Kidney epithelial cell (primary cell): ENCODE data around the gene TSPAN31. TPM values are rescaled to one million over a fixed set of nuclear protein-coding genes. Genes with fewer than 3 reads are reported as not detected.
"Not testable (repeated sequence)": the region's sequence is repeated elsewhere in the genome, so short reads cannot be mapped to it uniquely, and the experiment has no call there.

Experiments
- DNase-seq: peaks from one replicate; pipeline ENCODE4 v3.0.0-alpha.2; 2010; ENCODE audit warnings: low read depth
- H3K27me3 ChIP-seq: 2 replicates; pipeline ENCODE4 v1.6.0; 2011; ENCODE audit warnings: low read length; ENCODE audit not compliant: control insufficient read depth, insufficient read depth
- H3K36me3 ChIP-seq: 2 replicates; pipeline ENCODE4 v1.5.1; 2011; ENCODE audit warnings: low read length; ENCODE audit not compliant: control insufficient read depth, insufficient read depth
- H3K4me3 ChIP-seq: 2 replicates; pipeline ENCODE4 v1.5.1; 2011; ENCODE audit warnings: low read depth, mild to moderate bottlenecking, control low read depth, low read length
- total RNA-seq: library from RNA; depleted of rRNA; stranded (reverse); fragments of >200 nt; gene quantifications from 2 replicates; pipeline ENCODE4 v1.2.3, GENCODE V29; 2015
- TF ChIP-seq, protein P1 (sequence below): IDR thresholded peaks from 2 replicates; pipeline ENCODE4 v1.5.1; 2011; ENCODE audit warnings: mild to moderate bottlenecking, moderate library complexity, low read length, control low read depth, inconsistent platforms; ENCODE audit not compliant: insufficient read depth, poor library complexity, severe bottlenecking

The TSPAN31 gene
- total RNA-seq, 1 donor from 2014 or later: 77.1 TPM

DNA sequence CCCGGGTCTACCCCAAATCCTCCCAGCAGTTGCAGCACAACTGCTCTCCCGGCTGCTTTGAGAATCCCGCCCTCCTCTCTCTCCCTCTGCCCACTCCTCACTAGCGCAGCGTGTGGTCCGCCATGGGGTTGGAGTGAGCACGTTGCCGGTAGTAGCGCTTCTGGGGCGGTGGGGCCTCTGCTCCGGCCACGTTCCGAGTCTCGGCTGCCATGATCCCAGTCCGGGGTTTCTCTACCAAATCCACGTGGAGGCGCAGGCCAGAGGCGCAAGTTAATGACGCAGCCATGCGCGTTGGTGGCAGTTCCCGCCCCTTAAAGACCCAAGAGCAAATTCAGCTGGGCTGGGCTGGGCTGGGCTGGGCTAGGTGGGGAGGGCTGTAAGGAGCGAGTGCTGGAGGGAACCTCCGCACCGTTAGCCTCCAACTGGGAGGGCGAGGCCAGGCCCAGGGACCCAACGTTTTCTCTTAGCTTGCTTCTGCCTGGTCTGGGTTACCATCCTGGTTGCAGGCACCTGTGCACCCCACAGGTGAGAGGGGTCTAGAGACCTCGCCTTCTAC, 27.1 kb downstream of the TSPAN31 start, which contains the start of gene METTL1:
Gene METTL1 (minus strand): TSS at position 233 of the 556 bp plus-strand sequence. CDS start 22 bp downstream, at position 211.
- H3K4me3 ChIP-seq: peak within 1 kb of the TSS; percentile 70
- H3K36me3 ChIP-seq: no peaks in the 10 kb centered on the region
- TF ChIP-seq, protein P1, sequence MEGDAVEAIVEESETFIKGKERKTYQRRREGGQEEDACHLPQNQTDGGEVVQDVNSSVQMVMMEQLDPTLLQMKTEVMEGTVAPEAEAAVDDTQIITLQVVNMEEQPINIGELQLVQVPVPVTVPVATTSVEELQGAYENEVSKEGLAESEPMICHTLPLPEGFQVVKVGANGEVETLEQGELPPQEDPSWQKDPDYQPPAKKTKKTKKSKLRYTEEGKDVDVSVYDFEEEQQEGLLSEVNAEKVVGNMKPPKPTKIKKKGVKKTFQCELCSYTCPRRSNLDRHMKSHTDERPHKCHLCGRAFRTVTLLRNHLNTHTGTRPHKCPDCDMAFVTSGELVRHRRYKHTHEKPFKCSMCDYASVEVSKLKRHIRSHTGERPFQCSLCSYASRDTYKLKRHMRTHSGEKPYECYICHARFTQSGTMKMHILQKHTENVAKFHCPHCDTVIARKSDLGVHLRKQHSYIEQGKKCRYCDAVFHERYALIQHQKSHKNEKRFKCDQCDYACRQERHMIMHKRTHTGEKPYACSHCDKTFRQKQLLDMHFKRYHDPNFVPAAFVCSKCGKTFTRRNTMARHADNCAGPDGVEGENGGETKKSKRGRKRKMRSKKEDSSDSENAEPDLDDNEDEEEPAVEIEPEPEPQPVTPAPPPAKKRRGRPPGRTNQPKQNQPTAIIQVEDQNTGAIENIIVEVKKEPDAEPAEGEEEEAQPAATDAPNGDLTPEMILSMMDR: no peak
- peak; percentile 74 for DNase-seq
- H3K27me3 ChIP-seq: no peaks in the 10 kb centered on the region

DNA sequence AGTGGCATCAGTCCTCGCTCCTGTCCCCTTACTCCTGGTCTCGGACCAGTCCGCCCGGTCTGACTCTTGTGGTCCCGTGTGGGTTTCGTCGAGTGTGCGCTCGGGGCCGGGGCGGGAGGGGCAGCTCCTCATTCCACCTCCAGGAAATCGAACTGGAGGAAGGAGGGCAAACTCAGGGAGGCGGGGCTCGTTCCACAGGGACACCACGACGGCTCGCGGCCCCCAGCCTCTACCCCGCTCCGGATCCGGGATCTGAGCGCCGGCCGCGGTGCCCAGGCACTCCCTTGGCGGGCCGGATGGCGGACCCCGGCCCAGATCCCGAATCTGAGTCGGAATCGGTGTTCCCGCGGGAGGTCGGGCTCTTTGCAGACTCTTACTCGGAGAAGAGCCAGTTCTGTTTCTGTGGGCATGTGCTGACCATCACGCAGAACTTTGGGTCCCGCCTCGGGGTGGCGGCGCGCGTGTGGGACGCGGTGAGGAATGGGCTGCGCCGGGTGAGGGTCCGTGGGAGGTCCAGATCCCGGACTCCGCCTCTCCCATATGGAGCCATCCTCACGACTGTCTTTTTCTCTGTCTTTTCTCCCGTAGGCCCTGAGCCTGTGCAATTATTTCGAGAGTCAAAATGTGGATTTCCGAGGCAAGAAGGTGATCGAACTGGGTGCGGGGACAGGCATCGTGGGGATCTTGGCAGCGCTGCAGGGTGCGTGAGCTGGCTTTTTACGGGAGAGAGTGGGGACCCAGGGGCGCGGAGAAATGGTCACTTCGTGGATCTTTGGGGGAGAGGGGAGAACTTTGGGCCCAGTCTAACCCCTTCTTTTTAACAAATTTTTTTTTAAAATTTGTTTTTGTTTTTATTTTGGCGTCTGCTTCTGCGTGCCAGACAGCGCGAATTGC, 27.8 kb downstream of the TSPAN31 start, which contains the start of gene EEF1AKMT3:
Gene EEF1AKMT3 (plus strand): TSS at position 186 of the 894 bp plus-strand sequence. CDS start 111 bp downstream, at position 297.
- DNase-seq: no peak
- H3K4me3 ChIP-seq: peak within 1 kb of the TSS; percentile 70
- TF ChIP-seq, protein P1: no peak
- H3K27me3 ChIP-seq: no peaks in the 10 kb centered on the region
- no peaks in the 10 kb centered on the region for H3K36me3 ChIP-seq

DNA sequence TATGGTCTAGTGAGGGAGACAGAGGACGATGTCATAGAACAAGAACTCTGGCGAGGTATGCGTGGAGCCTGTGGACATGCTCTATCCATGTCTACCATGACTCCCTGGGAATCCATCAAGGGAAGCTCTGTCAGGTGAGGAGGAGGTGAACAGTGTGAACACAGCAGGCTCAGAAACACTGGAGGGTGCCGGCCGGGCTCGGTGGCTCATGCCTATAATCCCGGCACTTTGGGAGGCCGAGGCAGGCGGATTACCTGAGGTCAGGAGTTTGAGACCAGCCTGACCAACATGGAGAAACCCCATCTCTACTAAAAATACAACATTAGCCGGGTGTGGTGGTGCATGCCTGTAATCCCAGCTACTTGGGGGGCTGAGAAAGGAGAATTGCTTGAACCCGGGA, 29.8 kb downstream of the TSPAN31 start:
- not testable (repeated sequence) for DNase-seq, H3K4me3 ChIP-seq, H3K36me3 ChIP-seq, H3K27me3 ChIP-seq

DNA sequence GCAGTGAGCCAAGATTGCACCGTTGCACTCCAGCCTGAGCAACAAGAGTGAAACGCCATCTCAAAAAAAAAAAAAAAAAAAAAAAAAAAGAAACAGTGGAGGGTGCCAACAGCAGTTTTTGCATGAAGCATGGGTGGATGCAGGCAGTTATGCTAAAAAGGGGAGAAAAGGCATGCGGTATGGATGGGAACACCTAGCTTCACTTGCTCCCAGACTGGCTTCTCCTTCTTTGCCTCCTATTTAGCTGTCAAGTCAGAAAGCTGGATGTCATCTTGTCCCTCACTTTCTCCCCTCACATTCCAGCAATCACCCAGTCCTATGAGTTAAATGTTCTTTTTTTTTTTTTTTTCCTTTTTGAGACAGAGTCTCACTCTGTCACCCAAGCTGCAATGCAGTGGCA, 30.2 kb downstream of the TSPAN31 start:
- no peak for DNase-seq
- Histone ChIP-seq H3K36me3 (no peaks in the 10 kb centered on the region), H3K4me3 (no peak overlapping the region), H3K27me3 (no peaks in the 10 kb centered on the region)
- TF ChIP-seq, protein P1: no peak

DNA sequence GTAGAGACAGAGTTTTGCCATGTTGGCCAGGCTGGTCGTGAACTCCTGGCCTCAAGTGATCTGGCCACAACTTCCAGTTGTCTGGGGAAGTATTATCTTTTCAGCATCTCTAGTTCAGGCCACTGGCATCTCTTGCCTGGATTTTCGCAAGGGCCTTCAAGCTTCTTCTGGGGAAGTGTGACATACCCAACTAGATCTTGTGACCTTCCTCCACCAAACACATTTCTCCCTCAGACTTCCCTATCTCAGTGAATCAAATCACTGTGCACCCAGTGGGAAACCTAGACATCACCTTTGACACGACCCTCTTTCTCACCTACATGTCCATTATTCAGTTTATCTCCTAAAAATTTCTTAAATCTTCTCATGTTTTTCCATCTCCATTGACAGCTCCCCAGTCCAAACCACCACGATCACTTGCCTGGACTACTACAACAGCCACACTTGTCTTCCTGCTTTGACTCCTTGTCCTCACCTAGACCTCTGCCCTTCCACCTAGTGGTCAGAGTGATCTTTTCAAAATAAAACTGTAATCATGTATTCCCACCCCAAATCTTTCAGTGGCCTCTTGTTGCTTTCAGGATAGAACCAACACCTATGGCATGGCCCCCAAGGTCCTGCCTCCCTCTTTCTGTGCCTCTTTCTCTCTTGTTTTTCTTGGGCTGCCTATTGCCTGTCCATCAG, 30.9 kb downstream of the TSPAN31 start:
- Histone ChIP-seq H3K27me3 (no peaks in the 10 kb centered on the region), H3K4me3 (no peak overlapping the region), H3K36me3 (no peaks in the 10 kb centered on the region)
- DNase-seq: no peak
- TF ChIP-seq, protein P1: peak; percentile 2

DNA sequence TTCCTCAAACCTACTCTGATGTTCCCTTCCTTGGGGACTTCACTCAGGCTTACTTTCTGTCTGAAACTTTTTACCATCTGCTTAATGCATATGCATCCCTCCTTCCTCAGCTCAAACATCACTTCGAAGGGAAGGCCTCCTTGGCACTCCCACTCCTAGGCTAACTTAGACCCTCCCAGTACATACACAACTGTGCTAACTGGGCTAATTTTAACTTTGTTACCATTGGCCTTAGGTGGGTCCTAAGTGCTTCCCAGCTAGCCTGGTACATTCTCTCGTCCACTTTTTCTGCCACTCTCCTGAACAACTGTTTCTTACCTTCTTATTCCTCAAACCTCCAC, 31.4 kb downstream of the TSPAN31 start:
- Histone ChIP-seq H3K36me3 (no peaks in the 10 kb centered on the region), H3K4me3 (no peak overlapping the region), H3K27me3 (no peaks in the 10 kb centered on the region)
- DNase-seq: no peak
- TF ChIP-seq, protein P1: no peak
